Pancreas (tissue), 10 donors: ENCODE measurements around the gene CRIP1. TPM values are rescaled to one million over a fixed set of nuclear protein-coding genes. Genes with fewer than 3 reads are reported as not detected.
A peak's percentile ranks its signal among the peaks of the same experiment; 100 is the strongest.

Experiments
- ATAC-seq, 4 donors: fragments of 200-7000 bp; cut with Tn5 transposase; one replicate each; pipeline versions ENCODE4 v1.8.0 to v1.9.1; 2020; ENCODE audit warnings: mild to moderate bottlenecking in 4 of 4, moderate library complexity in 4 of 4
- DNase-seq, 6 donors: peaks; one replicate each; pipeline ENCODE4 v3.0.0-alpha.2; 2020
- FAIRE-seq: peaks from 2 replicates; lab custom pipeline; 2012; peaks lifted over from hg19 to GRCh38; lab: Jason Lieb, UNC
- H3K27ac ChIP-seq, 4 donors: fragments of 200-600 bp; sonication (generic); 1 replicate in 3 of 4; 2 replicates in 1 of 4; pipeline versions ENCODE4 v1.5.0 to v1.8.0; 2020
- H3K27me3 ChIP-seq, 4 donors: fragments of 200-600 bp; one replicate each; pipeline ENCODE4 v1.8.0; 2021
- H3K36me3 ChIP-seq, 3 donors: fragments of 200-600 bp; sonication (generic) in 1 of 3; one replicate each; pipeline versions ENCODE4 v1.5.0 to v1.8.0; 2020 to 2021
- H3K4me1 ChIP-seq, 3 donors: fragments of 200-600 bp; one replicate each; pipeline ENCODE4 v1.8.0; 2021
- H3K4me3 ChIP-seq, 4 donors: fragments of 200-600 bp; sonication (generic) in 2 of 4; one replicate each; pipeline versions ENCODE4 v1.5.0 to v1.8.0; 2020 to 2021
- H3K9me3 ChIP-seq, 4 donors: fragments of 200-600 bp; one replicate each; pipeline ENCODE4 v1.8.0; 2021
- CTCF ChIP-seq, 4 donors: fragments of 200-600 bp; sonication (generic) in 3 of 4; IDR thresholded peaks; one replicate each; pipeline versions ENCODE4 v1.5.0 to v1.8.0; 2021; ENCODE audit warnings: antibody characterized with exemption in 4 of 4
- WGBS, 2 donors: extraction: QIAGEN DNeasy Blood & Tissue Kit; methylation state at CpG; one replicate each; pipeline ENCODE4 v1.1.7; 2013; 5-methylcytosine and 5-hydroxymethylcytosine counted together
- intact Hi-C, 3 donors: fragments of 100-400 bp; cut with DNase I; formaldehyde crosslinking; loops; one replicate each; pipeline versions ENCODE4 v1.11.1 to v1.14.2; 2022
- polyA plus RNA-seq, 2 donors: library from polyadenylated mRNA; stranded (reverse); fragments of 200-250 nt; gene quantifications; one replicate each; pipeline ENCODE4 v1.2.3, GENCODE V29; 2013
- total RNA-seq, 6 donors: library from RNA; stranded (reverse); fragmentation: NEBNext Ultra II Directional in 4 of 6; extraction: Animal tissue kit (Norgen Biotek cat#: 25700) in 4 of 6; gene quantifications; one replicate each; pipeline versions ENCODE4 v1.2.1 to v1.2.4, GENCODE V29; 2021 to 2023
- donor health status: healthy with polysubstance abuse.
- donor health status: DM: no; HTN: no; CAD: no; lungs with moderate emphysema.
- donor health status: DM: no; HTN: no; CAD: no.
- donor health status: control.
- donor health status: control.
- donor health status: Bipolar disorder and iron deficiency.
- donor health status: DM: yes; HTN: yes; CAD: no.
- donor health status: DM: no; HTN: no; CAD: no.
- donor health status: DM: no; HTN: no; CAD: no.
- donor health status: DM: yes; HTN: yes; CAD: no.

CRIP1 gene
- total and polyA plus RNA-seq, 8 donors: 2.4 to 71.0 (median 9.3) TPM

DNA sequence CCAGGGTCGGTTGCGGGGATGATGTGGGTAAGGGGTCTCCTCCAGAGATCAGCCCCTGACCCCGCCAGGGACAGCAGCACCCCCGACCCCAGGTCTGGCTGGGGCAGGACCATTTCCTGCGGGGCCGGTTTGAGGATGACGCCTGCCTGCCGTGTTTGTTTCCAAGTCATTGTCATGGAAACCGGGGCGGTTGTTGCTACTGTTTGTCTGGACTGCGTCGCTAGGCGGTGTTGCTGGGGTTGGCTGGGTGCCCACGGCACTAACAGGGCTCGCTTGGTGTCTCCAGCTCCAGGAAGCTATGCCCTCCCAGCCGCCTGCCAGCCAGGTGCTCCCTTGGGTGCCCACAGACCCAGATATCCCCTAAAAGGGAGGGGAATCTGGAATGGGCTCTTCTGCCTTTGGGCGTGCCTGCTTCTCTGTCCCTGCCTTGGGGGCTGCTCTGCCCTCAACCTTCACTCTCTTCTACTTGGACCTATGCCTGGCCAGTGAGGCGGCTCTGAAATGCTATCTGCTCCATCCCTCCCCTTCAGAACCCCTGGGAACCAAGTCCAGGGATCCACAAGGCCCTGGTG, 4.7 kb upstream of the CRIP1 start:
- peaks cover 8 to 41% (median 21%) of the 10 kb centered on the region in 3 donors for H3K4me1 ChIP-seq
- FAIRE-seq: no peak

GRCh38 chr14:105482486-105483110, 4.1 kb upstream of the CRIP1 start:
- no peaks in the 10 kb centered on the region for H3K9me3 ChIP-seq
- TF ChIP-seq CTCF (IDR thresholded peaks at IDR 0.05): no peak
- FAIRE-seq (no peak), ATAC-seq (no peak), DNase-seq (peak in 1 of 6 donors; percentile 65)
- H3K27ac ChIP-seq: peak overlapping the region; percentile 89 to 97 (median 92)
- peaks cover 0 to 12% (median 0%) of the 10 kb centered on the region in 4 donors for H3K27me3 ChIP-seq
- intact Hi-C loops: no loop called here
- peaks cover 8 to 44% (median 18%) of the 10 kb centered on the region in 3 donors for H3K4me1 ChIP-seq
- H3K4me3 ChIP-seq: no peak overlapping the region
- 65 to 79% methylated on average over 18 of the region's 18 CpGs for WGBS, 2 donors
- H3K36me3 ChIP-seq: no peaks in the 10 kb centered on the region

More for the DNA sequence above, 4.7 kb upstream of the CRIP1 start:
- H3K9me3 ChIP-seq: no peaks in the 10 kb centered on the region
- H3K36me3 ChIP-seq: no peaks in the 10 kb centered on the region
- intact Hi-C loops: no loop called here
- 2% methylated on average over 17 to 18 of the region's 18 CpGs for WGBS, 2 donors
- peak overlapping the region; percentile 89 to 97 (median 92) for H3K27ac ChIP-seq
- H3K4me3 ChIP-seq: peak overlapping the region in 2 of 4 donors; percentile 33 to 42
- ATAC-seq: peak; percentile 59 to 82 (median 79)
- H3K27me3 ChIP-seq: peaks cover 0 to 9% (median 0%) of the 10 kb centered on the region in 4 donors
- TF ChIP-seq CTCF (IDR thresholded peaks at IDR 0.05): no peak
- DNase-seq: peak; percentile 91 to 99 (median 98)

DNA sequence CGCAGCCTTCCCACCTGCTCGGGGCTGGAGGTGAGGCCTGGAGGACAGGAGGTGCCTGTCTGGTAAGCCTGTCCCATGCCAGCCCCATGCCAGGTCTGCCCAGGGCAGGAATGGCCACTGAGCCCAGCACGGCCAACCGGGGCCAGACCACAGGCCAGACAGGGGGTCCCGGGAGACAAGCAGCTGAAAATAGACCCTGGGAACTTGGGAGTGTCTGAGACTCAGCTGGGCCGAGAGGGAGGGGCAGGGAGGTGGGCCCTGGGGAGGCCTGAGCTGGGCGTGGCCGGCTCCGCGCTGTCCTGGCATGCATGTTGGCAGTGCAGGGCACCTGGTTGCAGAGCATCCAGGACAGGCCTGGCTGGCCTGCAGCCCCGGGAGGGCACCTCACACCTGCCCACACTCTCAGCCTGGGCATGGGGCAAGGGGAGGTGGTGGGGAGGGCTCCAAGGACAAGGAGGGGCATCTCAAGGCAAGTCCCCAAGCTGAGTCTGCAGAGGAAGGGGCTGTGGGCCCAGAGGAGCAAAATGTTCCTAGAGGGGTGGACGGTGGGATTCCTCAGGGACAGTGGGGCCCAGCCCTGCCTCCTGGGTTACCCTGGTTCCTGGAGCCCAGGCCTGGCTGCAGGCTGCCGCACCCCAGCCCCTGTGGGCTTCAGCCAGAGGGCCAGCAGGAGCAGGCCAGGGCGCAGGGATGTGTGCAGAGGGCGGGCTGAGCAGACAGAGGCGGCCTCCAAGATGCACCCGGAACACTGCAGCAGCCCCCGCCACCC, 3.2 kb upstream of the CRIP1 start:
- no peaks in the 10 kb centered on the region for H3K9me3 ChIP-seq
- peaks cover 0 to 15% (median 0%) of the 10 kb centered on the region in 4 donors for H3K27me3 ChIP-seq
- DNase-seq: peak in 1 of 6 donors; percentile 64
- 64 to 75% methylated on average over 17 to 18 of the region's 18 CpGs for WGBS, 2 donors
- H3K36me3 ChIP-seq: no peaks in the 10 kb centered on the region
- no peak overlapping the region for H3K4me3 ChIP-seq
- intact Hi-C loops: no loop called here
- no peak for TF ChIP-seq CTCF (IDR thresholded peaks at IDR 0.05)
- peaks cover 8 to 46% (median 18%) of the 10 kb centered on the region in 3 donors for H3K4me1 ChIP-seq
- H3K27ac ChIP-seq: peak overlapping the region in 3 of 4 donors; percentile 89 to 95 (median 90)
- no peak for ATAC-seq
- FAIRE-seq: no peak

DNA sequence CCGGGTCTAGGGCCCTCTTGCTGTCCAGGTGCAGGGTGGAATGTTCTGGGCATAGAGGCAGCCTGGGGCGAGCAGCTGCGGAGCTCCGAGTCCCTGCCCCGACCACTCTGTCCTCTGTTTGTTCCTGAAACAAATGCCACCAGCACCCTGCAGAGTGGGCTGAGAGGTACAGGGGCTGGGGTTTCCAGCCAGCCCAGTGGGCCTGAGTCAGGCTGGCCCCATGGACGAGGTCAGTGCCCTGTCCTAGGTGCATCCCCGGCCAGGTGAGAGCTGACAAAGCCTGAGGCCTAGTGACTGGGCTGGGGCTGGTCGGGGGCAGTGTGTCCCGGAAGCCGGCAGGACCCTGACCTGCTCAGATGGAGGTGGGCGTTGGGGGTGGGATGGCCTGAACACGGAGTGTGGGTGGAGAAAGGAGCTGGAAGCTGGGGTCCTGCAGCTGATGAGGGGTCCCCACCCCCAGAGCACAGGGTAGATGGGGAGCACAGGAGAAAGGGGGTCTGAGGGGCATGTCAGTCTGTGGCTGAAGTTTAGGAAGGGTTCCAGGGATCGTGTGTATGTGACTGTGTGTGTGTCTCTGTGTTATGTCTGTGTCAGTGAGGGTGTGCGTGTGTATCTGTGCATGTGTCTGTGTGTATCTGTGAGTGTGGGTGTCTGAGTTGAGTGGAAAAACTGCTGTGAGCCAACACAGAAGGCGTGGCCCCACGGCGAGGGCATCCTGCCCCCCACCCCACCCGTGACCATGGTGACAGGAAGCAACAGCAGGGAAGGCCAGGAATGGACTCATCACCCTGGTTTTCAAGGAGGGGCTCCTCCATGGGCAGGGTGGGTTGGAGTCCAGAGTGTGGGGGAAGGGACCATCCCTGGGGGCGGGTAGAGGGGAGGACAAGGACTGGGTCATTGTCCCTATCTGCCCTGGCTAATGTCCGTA, 2.4 kb upstream of the CRIP1 start:
- FAIRE-seq: no peak
- no peak for TF ChIP-seq CTCF (IDR thresholded peaks at IDR 0.05)
- peak in 1 of 6 donors; percentile 41 for DNase-seq
- Histone ChIP-seq H3K36me3 (no peaks in the 10 kb centered on the region), H3K27ac (no peak overlapping the region), H3K4me3 (no peak overlapping the region), H3K9me3 (no peaks in the 10 kb centered on the region), H3K4me1 (peaks cover 8 to 51% (median 18%) of the 10 kb centered on the region in 3 donors), H3K27me3 (peaks cover 0 to 15% (median 0%) of the 10 kb centered on the region in 4 donors)
- no peak for ATAC-seq
- 76 to 83% methylated on average over 20 of the region's 20 CpGs for WGBS, 2 donors
- intact Hi-C loops: no loop called here
